Peyer's patch (tissue), 4 donors: ENCODE results near the gene BEND5.

Experiments used
- CTCF ChIP-seq, 6 experiments: fragments of 450-650 bp in 4 of 6; fragments of 200-600 bp in 2 of 6; sonication (generic) in 1 of 6; IDR thresholded peaks; one replicate each; pipeline ENCODE4 v1.5.1; 2017 to 2019; ENCODE audit warnings: antibody characterized with exemption in 6 of 6, mild to moderate bottlenecking in 3 of 6, moderate library complexity in 1 of 6
- POLR2A ChIP-seq, 2 donors: fragments of 450-650 bp; IDR thresholded peaks; one replicate each; pipeline ENCODE4 v1.5.1; 2017; ENCODE audit warnings: antibody characterized with exemption in 2 of 2, mild to moderate bottlenecking in 2 of 2, moderate library complexity in 2 of 2

GRCh38 chr1:48726139-48726538 lies 50.6 kb downstream of the BEND5 start:
- TF ChIP-seq CTCF (IDR thresholded peaks at IDR 0.05), result no peak
- no peak for TF ChIP-seq POLR2A (IDR thresholded peaks at IDR 0.05)
